HepG2 (cell line): ENCODE data around the gene U2AF1L4. TPM values are rescaled to one million over a fixed set of nuclear protein-coding genes. Genes with fewer than 3 reads are reported as not detected.

ENCODE experiments used
- ATAC-seq: fragments of 200-7000 bp; cut with Tn5 transposase; 3 replicates; pipeline ENCODE4 v1.9.1; 2020; ENCODE audit warnings: mild to moderate bottlenecking, moderate library complexity
- BruUV-seq: library from RNA; stranded (reverse); fragments of 400-500 nt; replicated peaks from 2 replicates; lab custom pipeline; 2021; lab: Mats Ljungman, UMichigan
- CTCF ChIA-PET: fragments of 300-600 bp; formaldehyde crosslinking; extraction: SDS; loops from one replicate; lab custom pipeline; 2021; ENCODE audit warnings: low total read pairs, inconsistent platforms, low intra/inter-chr PET ratio; lab: Yijun Ruan, JAX
- POLR2A ChIA-PET: fragments of 350-600 bp; sonication (Branson Sonifier 250); formaldehyde crosslinking; loops from one replicate; lab custom pipeline; 2020; ENCODE audit warnings: antibody characterized with exemption, inconsistent platforms; lab: Yijun Ruan, JAX
- DNase-seq: peaks from one replicate; pipeline ENCODE4 v3.0.0-alpha.2; 2015; ENCODE audit warnings: low spot score
- FAIRE-seq: peaks from 3 replicates; lab custom pipeline; 2011; peaks lifted over from hg19 to GRCh38; lab: Jason Lieb, UNC
- H2AFZ ChIP-seq: one replicate; pipeline ENCODE4 v1.6.1; 2011; ENCODE audit warnings: low read length, inconsistent platforms
- H3K27ac ChIP-seq: fragments of 300-600 bp; 3 replicates; pipeline ENCODE4 v1.8.0; 2011; ENCODE audit warnings: mixed run types, mild to moderate bottlenecking, mixed read lengths, low read length, inconsistent platforms; ENCODE audit not compliant: insufficient read depth; ENCODE audit errors: extremely low read length
- H3K27me3 ChIP-seq, 2 experiments: fragments of 200-600 bp in 1 of 2; 2 replicates in 1 of 2; 3 replicates in 1 of 2; pipeline versions ENCODE4 v1.6.0 to v1.8.0; 2011; ENCODE audit warnings: low read length in 2 of 2, mild to moderate bottlenecking in 2 of 2, moderate library complexity in 2 of 2, inconsistent platforms in 1 of 2; ENCODE audit not compliant: insufficient read depth in 2 of 2, control insufficient read depth in 1 of 2
- H3K36me3 ChIP-seq, 2 experiments: fragments of 200-600 bp in 1 of 2; replicated peaks in 1 of 2; 2 replicates in 1 of 2; 3 replicates in 1 of 2; pipeline versions ENCODE4 v1.5.1 to v1.8.0; 2011; ENCODE audit warnings: low read length in 2 of 2, inconsistent platforms in 1 of 2; ENCODE audit not compliant: insufficient read depth in 2 of 2, control insufficient read depth in 1 of 2
- H3K4me1 ChIP-seq: 2 replicates; pipeline ENCODE4 v1.5.1; 2012; ENCODE audit warnings: low read length, inconsistent platforms; ENCODE audit not compliant: insufficient read depth
- H3K4me2 ChIP-seq: 2 replicates; pipeline ENCODE4 v1.6.0; 2011; ENCODE audit warnings: low read depth, low read length, inconsistent platforms
- H3K4me3 ChIP-seq, 3 experiments: fragments of 200-600 bp in 1 of 3; sonication (generic), shearing (Covaris generic) in 1 of 3; replicated peaks in 1 of 3; 2 replicates each; pipeline ENCODE4 v1.5.1; 2011 to 2016; ENCODE audit warnings: low read length in 3 of 3, inconsistent platforms in 2 of 3, low read depth in 2 of 3, mild to moderate bottlenecking in 2 of 3, control low read depth in 1 of 3, mixed read lengths in 1 of 3; ENCODE audit not compliant: insufficient read depth in 1 of 3
- H3K79me2 ChIP-seq: one replicate; pipeline ENCODE4 v1.6.1; 2011; ENCODE audit warnings: low read length, inconsistent platforms; ENCODE audit not compliant: insufficient read depth
- H3K9ac ChIP-seq: 2 replicates; pipeline ENCODE4 v1.6.0; 2011; ENCODE audit warnings: mild to moderate bottlenecking, low read depth, low read length, inconsistent platforms; ENCODE audit not compliant: insufficient read depth
- H3K9me3 ChIP-seq: 2 replicates; pipeline ENCODE4 v1.5.1; 2012; ENCODE audit warnings: mild to moderate bottlenecking, low read length
- H4K20me1 ChIP-seq: 2 replicates; pipeline ENCODE4 v1.6.0; 2011; ENCODE audit warnings: inconsistent platforms, mild to moderate bottlenecking, low read length, moderate library complexity; ENCODE audit not compliant: insufficient read depth
- BRD4 ChIP-seq: sonication (generic); formaldehyde crosslinking; IDR thresholded peaks from 2 replicates; pipeline ENCODE4 v1.4.0; 2020; ENCODE audit warnings: missing genetic modification reagents
- CCDC6 ChIP-seq: sonication (generic); formaldehyde crosslinking; IDR thresholded peaks from 2 replicates; pipeline ENCODE4 v1.8.1; 2022; ENCODE audit warnings: mild to moderate bottlenecking, missing genetic modification reagents, moderate library complexity
- GATA4 ChIP-seq: sonication (generic); IDR thresholded peaks from 2 replicates; pipeline ENCODE4 v1.6.1; 2016; ENCODE audit warnings: antibody characterized with exemption, low read depth, borderline replicate concordance
- HNRNPK ChIP-seq: fragments of 200-400 bp; formaldehyde crosslinking; IDR thresholded peaks from 2 replicates; pipeline ENCODE4 v1.6.1; 2018; ENCODE audit warnings: low read length, low read depth, moderate library complexity, mild to moderate bottlenecking; ENCODE audit not compliant: poor library complexity, severe bottlenecking
- MIER3 ChIP-seq: IDR thresholded peaks from 2 replicates; pipeline ENCODE4 v1.6.1; 2016; ENCODE audit warnings: missing compliant biosample characterization, borderline replicate concordance
- RAD21 ChIP-seq: fragments of 450-650 bp; formaldehyde crosslinking; IDR thresholded peaks from 2 replicates; pipeline ENCODE4 v1.5.0; 2020; ENCODE audit warnings: mild to moderate bottlenecking
- ZNF766 ChIP-seq: sonication (generic); formaldehyde crosslinking; IDR thresholded peaks from 2 replicates; pipeline ENCODE4 v1.5.0; 2020; ENCODE audit warnings: missing genetic modification reagents, borderline replicate concordance
- ZNF841 ChIP-seq: sonication (generic); formaldehyde crosslinking; IDR thresholded peaks from 2 replicates; pipeline ENCODE4 v1.8.1; 2023; ENCODE audit warnings: missing genetic modification reagents, borderline replicate concordance
- WGBS: methylation state at CpG from one replicate; pipeline ENCODE4 v1.1.6; 2017; ENCODE audit warnings: low lambda C conversion rate; 5-methylcytosine and 5-hydroxymethylcytosine counted together
- in situ Hi-C: cut with HindIII; loops from 2 replicates; pipeline ENCODE4 v1.10.0; 2017; ENCODE audit warnings: low pct_unique_long_range_greater_than_20kb; ENCODE audit not compliant: extremely low pct_ligation_motif_present
- intact Hi-C: fragments of 100-400 bp; cut with micrococcal nuclease; formaldehyde crosslinking; loops from one replicate; pipeline ENCODE4 v1.10.0; 2022; ENCODE audit not compliant: unreplicated experiment
- polyA plus RNA-seq, 8 experiments: library from polyadenylated mRNA; depleted of rRNA in 3 of 8; stranded (reverse) in 7 of 8; unstranded in 1 of 8; fragments of >200 nt; fragmentation: Illumina TruSeq in 4 of 8; extraction: Trizol in 4 of 8; gene quantifications; 2 replicates each; pipeline versions ENCODE4 v1.2.1 to v1.2.3, GENCODE V29; 2011 to 2016; ENCODE audit warnings: low read depth in 4 of 8, missing spikeins in 1 of 8, mixed read lengths in 1 of 8; ENCODE audit not compliant: insufficient read depth in 1 of 8
- total RNA-seq, 5 experiments: library from RNA; depleted of rRNA; stranded (reverse); fragments of >200 nt; fragmentation: Illumina TruSeq; extraction: Trizol; gene quantifications; 2 replicates each; pipeline ENCODE4 v1.2.3, GENCODE V29; 2016; ENCODE audit warnings: low read depth in 1 of 5
- TF ChIP-seq, protein P1 (sequence below): sonication (generic); formaldehyde crosslinking; IDR thresholded peaks from 2 replicates; pipeline ENCODE4 v1.4.0; 2020; ENCODE audit warnings: missing genetic modification reagents
- TF ChIP-seq, protein P2 (sequence below): sonication (generic); formaldehyde crosslinking; IDR thresholded peaks from 2 replicates; pipeline ENCODE4 v1.4.0; 2020; ENCODE audit warnings: missing genetic modification reagents
- TF ChIP-seq, protein P3 (sequence below): sonication (generic); formaldehyde crosslinking; IDR thresholded peaks from 2 replicates; pipeline ENCODE4 v1.9.0; 2021; ENCODE audit warnings: missing genetic modification reagents, borderline replicate concordance
- TF ChIP-seq, protein P4 (sequence below): sonication (generic); formaldehyde crosslinking; IDR thresholded peaks from 2 replicates; pipeline ENCODE4 v1.9.0; 2022; ENCODE audit warnings: missing genetic modification reagents, mild to moderate bottlenecking, borderline replicate concordance

The U2AF1L4 gene
- total and polyA plus RNA-seq, 2 of the 13 experiments (the other 11 are each of a cell fraction or from before 2014, with no cell fraction given) = 7.9 to 15.4 TPM

DNA sequence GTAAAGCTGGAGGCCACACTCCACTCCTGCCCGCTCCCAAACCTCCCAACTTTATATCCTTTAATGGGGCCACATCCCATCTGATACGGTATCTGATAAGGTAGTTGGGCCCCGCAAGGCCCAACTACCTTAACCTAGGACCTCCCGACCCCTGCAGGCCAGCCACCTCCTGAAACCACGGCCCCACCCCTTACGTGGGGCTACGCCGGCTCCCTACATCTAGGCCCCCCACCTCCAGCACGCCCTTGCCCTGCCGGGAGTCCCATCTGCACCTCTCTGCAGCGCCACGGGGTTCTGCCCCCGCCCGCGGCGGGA lies 5.2 kb downstream of the U2AF1L4 start:
- H3K27ac ChIP-seq = peak overlapping the region; percentile 89
- in situ Hi-C loops = no loop called here
- intact Hi-C loops = loop anchor here (2.0 to 10.0 kb wide), 2 partner anchors 21 to 45 kb away; partner anchors contain the start of gene KMT2B
- peaks cover 13 to 37% of the 10 kb centered on the region in 2 experiments; a peak in 4 of 5 replicates for H3K36me3 ChIP-seq
- peak overlapping the region; percentile 70 for H3K9ac ChIP-seq
- peak overlapping the region; percentile 65 to 84 (median 80) for H3K4me3 ChIP-seq
- H3K27me3 ChIP-seq = no peaks in the 10 kb centered on the region
- no TSS peak for BruUV-seq
- no peaks in the 10 kb centered on the region for H3K9me3 ChIP-seq
- 2% methylated on average over 13 of the region's 16 CpGs for WGBS
- H4K20me1 ChIP-seq = no peaks in the 10 kb centered on the region
- POLR2A ChIA-PET = interaction anchor here (0.9 to 4.6 kb wide), 25 partner anchors 8 to 191 kb away, joined by 3 to 69 read pairs (median 5); partner anchors contain the start of genes HAUS5, HSPB6, LIN37 and PROSER3
- peaks cover 29% of the 10 kb centered on the region for H3K4me1 ChIP-seq
- CTCF ChIA-PET = interaction anchor here (1.4 kb wide), 1 partner anchor 47 kb away, joined by 3 read pairs; no protein-coding TSS in a partner anchor
- H3K4me2 ChIP-seq = peak overlapping the region; percentile 84
- FAIRE-seq (no peak), DNase-seq (no peak), ATAC-seq (no peak)
- no peaks in the 10 kb centered on the region for H3K79me2 ChIP-seq
- no peak overlapping the region for H2AFZ ChIP-seq
- TF ChIP-seq BRD4 (CRISPR knock-in tag) = peak; percentile 53; the same call in 1 of the 2 replicates
- TF ChIP-seq, protein P1, sequence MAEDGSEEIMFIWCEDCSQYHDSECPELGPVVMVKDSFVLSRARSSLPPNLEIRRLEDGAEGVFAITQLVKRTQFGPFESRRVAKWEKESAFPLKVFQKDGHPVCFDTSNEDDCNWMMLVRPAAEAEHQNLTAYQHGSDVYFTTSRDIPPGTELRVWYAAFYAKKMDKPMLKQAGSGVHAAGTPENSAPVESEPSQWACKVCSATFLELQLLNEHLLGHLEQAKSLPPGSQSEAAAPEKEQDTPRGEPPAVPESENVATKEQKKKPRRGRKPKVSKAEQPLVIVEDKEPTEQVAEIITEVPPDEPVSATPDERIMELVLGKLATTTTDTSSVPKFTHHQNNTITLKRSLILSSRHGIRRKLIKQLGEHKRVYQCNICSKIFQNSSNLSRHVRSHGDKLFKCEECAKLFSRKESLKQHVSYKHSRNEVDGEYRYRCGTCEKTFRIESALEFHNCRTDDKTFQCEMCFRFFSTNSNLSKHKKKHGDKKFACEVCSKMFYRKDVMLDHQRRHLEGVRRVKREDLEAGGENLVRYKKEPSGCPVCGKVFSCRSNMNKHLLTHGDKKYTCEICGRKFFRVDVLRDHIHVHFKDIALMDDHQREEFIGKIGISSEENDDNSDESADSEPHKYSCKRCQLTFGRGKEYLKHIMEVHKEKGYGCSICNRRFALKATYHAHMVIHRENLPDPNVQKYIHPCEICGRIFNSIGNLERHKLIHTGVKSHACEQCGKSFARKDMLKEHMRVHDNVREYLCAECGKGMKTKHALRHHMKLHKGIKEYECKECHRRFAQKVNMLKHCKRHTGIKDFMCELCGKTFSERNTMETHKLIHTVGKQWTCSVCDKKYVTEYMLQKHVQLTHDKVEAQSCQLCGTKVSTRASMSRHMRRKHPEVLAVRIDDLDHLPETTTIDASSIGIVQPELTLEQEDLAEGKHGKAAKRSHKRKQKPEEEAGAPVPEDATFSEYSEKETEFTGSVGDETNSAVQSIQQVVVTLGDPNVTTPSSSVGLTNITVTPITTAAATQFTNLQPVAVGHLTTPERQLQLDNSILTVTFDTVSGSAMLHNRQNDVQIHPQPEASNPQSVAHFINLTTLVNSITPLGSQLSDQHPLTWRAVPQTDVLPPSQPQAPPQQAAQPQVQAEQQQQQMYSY (CRISPR knock-in tag) = no peak
- no peak for TF ChIP-seq ZNF841
- TF ChIP-seq, protein P2, sequence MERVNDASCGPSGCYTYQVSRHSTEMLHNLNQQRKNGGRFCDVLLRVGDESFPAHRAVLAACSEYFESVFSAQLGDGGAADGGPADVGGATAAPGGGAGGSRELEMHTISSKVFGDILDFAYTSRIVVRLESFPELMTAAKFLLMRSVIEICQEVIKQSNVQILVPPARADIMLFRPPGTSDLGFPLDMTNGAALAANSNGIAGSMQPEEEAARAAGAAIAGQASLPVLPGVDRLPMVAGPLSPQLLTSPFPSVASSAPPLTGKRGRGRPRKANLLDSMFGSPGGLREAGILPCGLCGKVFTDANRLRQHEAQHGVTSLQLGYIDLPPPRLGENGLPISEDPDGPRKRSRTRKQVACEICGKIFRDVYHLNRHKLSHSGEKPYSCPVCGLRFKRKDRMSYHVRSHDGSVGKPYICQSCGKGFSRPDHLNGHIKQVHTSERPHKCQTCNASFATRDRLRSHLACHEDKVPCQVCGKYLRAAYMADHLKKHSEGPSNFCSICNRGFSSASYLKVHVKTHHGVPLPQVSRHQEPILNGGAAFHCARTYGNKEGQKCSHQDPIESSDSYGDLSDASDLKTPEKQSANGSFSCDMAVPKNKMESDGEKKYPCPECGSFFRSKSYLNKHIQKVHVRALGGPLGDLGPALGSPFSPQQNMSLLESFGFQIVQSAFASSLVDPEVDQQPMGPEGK = peak; percentile 73; the same call in 1 of the 2 replicates
- TF ChIP-seq, protein P3, sequence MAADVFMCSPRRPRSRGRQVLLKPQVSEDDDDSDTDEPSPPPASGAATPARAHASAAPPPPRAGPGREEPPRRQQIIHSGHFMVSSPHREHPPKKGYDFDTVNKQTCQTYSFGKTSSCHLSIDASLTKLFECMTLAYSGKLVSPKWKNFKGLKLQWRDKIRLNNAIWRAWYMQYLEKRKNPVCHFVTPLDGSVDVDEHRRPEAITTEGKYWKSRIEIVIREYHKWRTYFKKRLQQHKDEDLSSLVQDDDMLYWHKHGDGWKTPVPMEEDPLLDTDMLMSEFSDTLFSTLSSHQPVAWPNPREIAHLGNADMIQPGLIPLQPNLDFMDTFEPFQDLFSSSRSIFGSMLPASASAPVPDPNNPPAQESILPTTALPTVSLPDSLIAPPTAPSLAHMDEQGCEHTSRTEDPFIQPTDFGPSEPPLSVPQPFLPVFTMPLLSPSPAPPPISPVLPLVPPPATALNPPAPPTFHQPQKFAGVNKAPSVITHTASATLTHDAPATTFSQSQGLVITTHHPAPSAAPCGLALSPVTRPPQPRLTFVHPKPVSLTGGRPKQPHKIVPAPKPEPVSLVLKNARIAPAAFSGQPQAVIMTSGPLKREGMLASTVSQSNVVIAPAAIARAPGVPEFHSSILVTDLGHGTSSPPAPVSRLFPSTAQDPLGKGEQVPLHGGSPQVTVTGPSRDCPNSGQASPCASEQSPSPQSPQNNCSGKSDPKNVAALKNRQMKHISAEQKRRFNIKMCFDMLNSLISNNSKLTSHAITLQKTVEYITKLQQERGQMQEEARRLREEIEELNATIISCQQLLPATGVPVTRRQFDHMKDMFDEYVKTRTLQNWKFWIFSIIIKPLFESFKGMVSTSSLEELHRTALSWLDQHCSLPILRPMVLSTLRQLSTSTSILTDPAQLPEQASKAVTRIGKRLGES (CRISPR knock-in tag) = 0 out of 2 replicates have a peak, but pooled peaks have one; percentile 21
- TF ChIP-seq ZNF766 = no peak
- TF ChIP-seq MIER3 (CRISPR knock-in tag) = no peak
- TF ChIP-seq CCDC6 = peak; percentile 29; the same call in 1 of the 2 replicates
- peak; percentile 33 for TF ChIP-seq RAD21 (CRISPR knock-in tag)
- TF ChIP-seq GATA4 = no peak
- peak; percentile 31 for TF ChIP-seq HNRNPK
- TF ChIP-seq, protein P4, sequence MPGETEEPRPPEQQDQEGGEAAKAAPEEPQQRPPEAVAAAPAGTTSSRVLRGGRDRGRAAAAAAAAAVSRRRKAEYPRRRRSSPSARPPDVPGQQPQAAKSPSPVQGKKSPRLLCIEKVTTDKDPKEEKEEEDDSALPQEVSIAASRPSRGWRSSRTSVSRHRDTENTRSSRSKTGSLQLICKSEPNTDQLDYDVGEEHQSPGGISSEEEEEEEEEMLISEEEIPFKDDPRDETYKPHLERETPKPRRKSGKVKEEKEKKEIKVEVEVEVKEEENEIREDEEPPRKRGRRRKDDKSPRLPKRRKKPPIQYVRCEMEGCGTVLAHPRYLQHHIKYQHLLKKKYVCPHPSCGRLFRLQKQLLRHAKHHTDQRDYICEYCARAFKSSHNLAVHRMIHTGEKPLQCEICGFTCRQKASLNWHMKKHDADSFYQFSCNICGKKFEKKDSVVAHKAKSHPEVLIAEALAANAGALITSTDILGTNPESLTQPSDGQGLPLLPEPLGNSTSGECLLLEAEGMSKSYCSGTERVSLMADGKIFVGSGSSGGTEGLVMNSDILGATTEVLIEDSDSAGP = no peak
